Right cardiac atrium (tissue), 5 donors: ENCODE results near the gene VAMP1. TPM values are rescaled to one million over a fixed set of nuclear protein-coding genes. Genes with fewer than 3 reads are reported as not detected.
"Not testable (repeated sequence)": the region's sequence is repeated elsewhere in the genome, so short reads cannot be mapped to it uniquely, and the experiment has no call there.

Source experiments
- ATAC-seq, 2 donors: fragments of 200-7000 bp; cut with Tn5 transposase; one replicate each; pipeline versions ENCODE4 v1.8.0 to v1.9.1; 2020; ENCODE audit warnings: moderate library complexity in 2 of 2, mild to moderate bottlenecking in 1 of 2
- DNase-seq, 3 donors: peaks; one replicate each; pipeline ENCODE4 v3.0.0-alpha.2; 2020
- H3K27ac ChIP-seq: one replicate; pipeline ENCODE4 v1.5.1; 2013; ENCODE audit warnings: mild to moderate bottlenecking, low read length, control low read depth, moderate library complexity
- H3K27me3 ChIP-seq: one replicate; pipeline ENCODE4 v1.6.1; 2013; ENCODE audit not compliant: control insufficient read depth, insufficient read depth
- H3K4me1 ChIP-seq: one replicate; pipeline ENCODE4 v1.6.1; 2013; ENCODE audit warnings: low read length; ENCODE audit not compliant: control insufficient read depth, insufficient read depth
- H3K4me3 ChIP-seq: one replicate; pipeline ENCODE4 v1.5.1; 2013; ENCODE audit warnings: low read length, control low read depth
- H3K9me3 ChIP-seq: one replicate; pipeline ENCODE4 v1.6.1; 2013; ENCODE audit warnings: low read length; ENCODE audit not compliant: control insufficient read depth
- WGBS: extraction: QIAGEN DNeasy Blood & Tissue Kit; methylation state at CpG from one replicate; pipeline ENCODE4 v1.1.7; 2013; 5-methylcytosine and 5-hydroxymethylcytosine counted together
- intact Hi-C, 4 donors: fragments of 100-400 bp; cut with DNase I; formaldehyde crosslinking; loops; one replicate each; pipeline versions ENCODE4 v1.11.0 to v1.14.0; 2022 to 2023
- long read RNA-seq, 4 donors: library from polyadenylated mRNA; unstranded; transcript quantifications; one replicate each; pipeline ENCODE4 v2.0.0, GENCODE V29; 2020 to 2021
- polyA plus RNA-seq: library from polyadenylated mRNA; stranded (reverse); fragments of 200-250 nt; gene quantifications from one replicate; pipeline ENCODE4 v1.2.3, GENCODE V29; 2013
- total RNA-seq, 4 donors: library from RNA; stranded (reverse); fragmentation: NEBNext Ultra II Directional; extraction: Animal tissue kit (Norgen Biotek cat#: 25700); gene quantifications; one replicate each; pipeline ENCODE4 v1.2.1, GENCODE V29; 2021
- donor health status: healthy with polysubstance abuse.
- donor health status: DM: no; HTN: yes; CAD: no.
- donor health status: DM: no; HTN: no; CAD: no.
- donor health status: DM: no; HTN: yes; CAD: no; lungs with severe emphysema.
- donor health status: DM: yes; HTN: yes; CAD: no.

VAMP1 gene, protein sequence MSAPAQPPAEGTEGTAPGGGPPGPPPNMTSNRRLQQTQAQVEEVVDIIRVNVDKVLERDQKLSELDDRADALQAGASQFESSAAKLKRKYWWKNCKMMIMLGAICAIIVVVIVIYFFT
- 1 to 10 TPM; 3.6 to 9.0 (median 6.1) TPM for total RNA-seq
- 4.7 TPM for polyA plus RNA-seq
- long read RNA-seq, donor 1, partial matches to known transcripts: 1 of 10 reads
- long read RNA-seq, donor 1, other reads (novel, unspliced or antisense): 7 of 10 reads
- long read RNA-seq, donor 2, partial matches to known transcripts: 0 of 2 reads
- long read RNA-seq, donor 2, other reads (novel, unspliced or antisense): 0 of 2 reads
- long read RNA-seq, donor 3, partial matches to known transcripts: 0 of 3 reads
- long read RNA-seq, donor 3, other reads (novel, unspliced or antisense): 2 of 3 reads
- long read RNA-seq, donor 4, partial matches to known transcripts: 0 of 3 reads
- long read RNA-seq, donor 4, other reads (novel, unspliced or antisense): 0 of 3 reads

DNA sequence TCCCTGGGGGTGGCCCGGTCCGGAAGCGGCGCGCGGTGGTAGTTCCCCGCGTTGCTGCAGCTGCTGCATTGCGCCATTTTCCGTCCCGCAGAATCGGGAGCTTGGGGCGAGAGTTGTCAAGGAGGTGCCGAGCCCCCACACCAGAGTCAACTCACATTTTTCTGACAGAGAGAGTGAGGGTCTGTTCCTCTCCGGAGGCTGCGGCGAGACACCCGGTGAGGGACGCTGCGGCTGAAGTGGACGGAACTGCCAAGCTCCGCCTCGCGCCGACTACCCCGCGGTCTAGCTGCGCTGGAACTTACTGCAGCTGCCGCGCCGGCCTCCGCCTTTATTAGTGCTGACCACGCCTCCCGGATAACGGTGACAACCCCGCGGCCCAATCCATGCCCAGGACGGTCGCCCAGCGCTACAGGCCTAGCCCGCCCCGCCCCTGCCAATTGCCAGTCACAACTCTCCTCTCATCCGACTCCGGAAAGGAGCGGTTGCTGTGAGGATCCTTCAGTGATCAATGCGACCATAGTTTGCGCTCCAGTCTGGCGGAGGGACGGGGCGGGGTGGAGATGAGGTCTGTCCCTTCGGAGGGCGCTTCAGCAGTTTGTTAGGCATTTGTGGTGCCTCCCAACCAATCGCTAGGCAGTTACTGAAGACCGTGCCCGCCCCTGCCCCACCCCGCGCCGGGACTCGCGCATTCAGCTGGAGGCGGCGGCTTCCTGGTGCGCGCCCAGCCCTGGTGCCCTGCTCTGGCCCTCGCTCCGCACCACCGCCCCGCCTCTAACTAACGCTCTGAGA, at the start of gene VAMP1:
Gene VAMP1 (minus strand): TSS at position 303 of the 789 bp plus-strand sequence. CDS start 146 bp downstream, at position 157.
- DNase-seq: peak; percentile 98 to 99 (median 99)
- peak within 1 kb of the TSS; percentile 85 for H3K27ac ChIP-seq
- no peaks in the 10 kb centered on the region for H3K27me3 ChIP-seq
- no peaks in the 10 kb centered on the region for H3K4me1 ChIP-seq
- under 1% methylated on average over 69 of the region's 69 CpGs for WGBS
- intact Hi-C loops: no loop called here
- H3K4me3 ChIP-seq: peak within 1 kb of the TSS; percentile 86
- H3K9me3 ChIP-seq: no peaks in the 10 kb centered on the region
- ATAC-seq: peak; percentile 98

DNA sequence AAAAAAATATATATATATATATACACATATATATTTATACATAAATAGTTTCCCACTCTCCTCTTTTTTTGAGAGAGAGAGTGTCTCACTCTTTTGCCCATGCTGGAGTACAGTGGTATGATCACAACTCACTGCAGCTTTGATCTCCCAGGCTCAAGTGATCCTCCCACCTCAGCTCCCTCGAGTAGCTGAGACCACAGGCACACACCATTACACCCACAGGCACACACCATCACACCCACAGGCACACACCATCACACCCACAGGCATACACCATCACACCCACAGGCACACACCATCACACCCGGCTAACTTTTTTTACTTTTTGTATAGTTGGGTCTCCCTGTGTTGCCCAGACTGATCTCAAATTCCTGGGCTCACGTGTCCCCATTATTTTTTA, 49.7 kb upstream of the VAMP1 start:
- Histone ChIP-seq H3K9me3 (no peaks in the 10 kb centered on the region), H3K4me3 (no peak overlapping the region), H3K27ac (no peak overlapping the region), H3K27me3 (no peaks in the 10 kb centered on the region), H3K4me1 (no peaks in the 10 kb centered on the region)
- ATAC-seq: no peak
- no peak for DNase-seq
- intact Hi-C loops: no loop called here
- 87% methylated on average over 3 of the region's 3 CpGs for WGBS

DNA sequence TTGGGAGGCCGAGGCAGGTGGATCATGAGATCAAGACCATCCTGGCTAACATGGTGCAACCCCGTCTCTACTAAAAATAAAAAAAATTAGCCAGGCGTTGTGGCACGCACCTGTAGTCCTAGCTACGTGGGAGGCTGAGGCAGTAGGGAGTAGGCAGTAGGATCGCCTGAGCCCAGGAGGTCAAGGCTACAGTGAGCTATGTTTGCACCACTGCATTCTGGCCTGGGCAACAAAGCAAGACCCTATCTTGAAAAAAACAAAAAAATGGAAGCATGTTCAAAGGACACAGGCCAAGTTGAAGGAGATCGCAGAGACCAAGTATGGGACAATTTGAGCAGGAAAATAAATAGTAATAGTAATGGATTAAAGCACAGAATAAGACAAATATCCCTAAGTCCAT, 37.6 kb upstream of the VAMP1 start:
- H3K27ac ChIP-seq: no peak overlapping the region
- ATAC-seq: no peak
- intact Hi-C loops: no loop called here

DNA sequence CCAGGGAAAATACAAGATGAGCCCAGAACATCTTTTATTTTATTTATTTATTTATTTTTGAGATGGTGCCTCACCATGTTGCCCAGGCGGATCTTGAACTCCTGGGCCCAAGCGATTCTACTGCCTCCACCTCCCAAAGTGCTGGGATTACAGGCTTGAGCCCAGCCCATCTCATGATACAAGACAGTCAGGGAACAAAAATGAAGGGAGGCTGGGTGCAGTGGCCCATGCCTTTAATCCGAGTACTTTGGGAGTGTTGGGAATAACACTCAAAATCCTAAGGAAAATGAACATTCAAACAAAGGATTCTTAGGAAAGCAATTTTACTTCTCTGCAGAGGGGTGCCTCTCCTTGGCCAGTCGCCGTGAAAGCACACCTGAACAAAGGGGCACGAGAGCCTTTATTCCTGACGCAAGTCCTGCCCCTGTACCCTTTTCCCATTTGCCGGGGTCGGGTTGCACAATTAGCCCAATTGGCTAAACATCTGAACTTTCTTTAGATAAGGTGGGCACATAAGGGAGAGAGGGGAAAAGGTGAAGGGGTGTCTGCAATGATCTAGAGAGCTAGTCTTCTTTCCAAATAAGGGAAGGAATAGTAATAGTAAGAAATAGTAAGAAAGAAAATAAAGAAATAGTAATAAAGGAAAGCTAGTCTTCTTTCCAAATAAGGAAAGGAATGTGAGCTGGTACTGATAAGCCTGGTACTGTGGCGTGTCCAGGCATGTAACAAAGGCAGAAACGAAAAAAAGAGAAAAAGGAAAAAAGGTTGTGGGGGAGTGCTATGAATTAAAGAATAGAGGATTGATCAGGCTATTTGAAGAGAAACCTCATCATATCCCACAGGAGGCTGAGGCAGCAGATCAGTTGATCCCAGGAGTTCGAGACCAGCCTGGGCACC, 36.9 kb upstream of the VAMP1 start:
- Histone ChIP-seq H3K4me1 (no peaks in the 10 kb centered on the region), H3K4me3 (no peak overlapping the region), H3K9me3 (no peaks in the 10 kb centered on the region), H3K27me3 (no peaks in the 10 kb centered on the region), H3K27ac (no peak overlapping the region)
- intact Hi-C loops: no loop called here
- 70% methylated on average over 12 of the region's 12 CpGs for WGBS
- ATAC-seq (no peak), DNase-seq (no peak)

More for the DNA sequence above, 37.6 kb upstream of the VAMP1 start:
- H3K4me3 ChIP-seq: no peak overlapping the region
- no peak for DNase-seq
- no peaks in the 10 kb centered on the region for H3K9me3 ChIP-seq
- H3K27me3 ChIP-seq: no peaks in the 10 kb centered on the region
- WGBS: 89% methylated on average over 7 of the region's 7 CpGs
- H3K4me1 ChIP-seq: no peaks in the 10 kb centered on the region

DNA sequence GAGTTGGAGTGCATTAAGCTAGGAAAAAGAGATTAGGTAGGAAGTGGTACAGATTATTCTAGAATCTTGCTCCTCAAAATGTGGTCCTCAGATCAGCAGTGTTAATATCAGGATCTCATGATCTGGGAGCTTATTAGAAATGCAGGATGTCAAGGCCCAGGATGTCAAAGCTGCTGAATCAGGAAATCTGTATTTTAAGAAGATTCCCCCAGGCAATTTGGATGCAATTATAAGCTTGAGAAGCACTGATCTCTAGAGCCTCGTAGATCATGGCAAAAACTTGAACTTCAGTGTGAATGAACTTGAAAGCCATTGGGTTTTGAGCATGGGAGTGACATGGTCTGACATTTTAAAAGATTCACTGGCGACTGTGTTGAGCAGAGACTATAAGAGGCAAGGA, 30.0 kb upstream of the VAMP1 start:
- WGBS: 89% methylated on average over 2 of the region's 2 CpGs
- Histone ChIP-seq H3K27me3 (no peaks in the 10 kb centered on the region), H3K9me3 (no peaks in the 10 kb centered on the region), H3K4me3 (no peak overlapping the region), H3K4me1 (no peaks in the 10 kb centered on the region), H3K27ac (no peak overlapping the region)
- ATAC-seq (no peak), DNase-seq (no peak)
- intact Hi-C loops: no loop called here

DNA sequence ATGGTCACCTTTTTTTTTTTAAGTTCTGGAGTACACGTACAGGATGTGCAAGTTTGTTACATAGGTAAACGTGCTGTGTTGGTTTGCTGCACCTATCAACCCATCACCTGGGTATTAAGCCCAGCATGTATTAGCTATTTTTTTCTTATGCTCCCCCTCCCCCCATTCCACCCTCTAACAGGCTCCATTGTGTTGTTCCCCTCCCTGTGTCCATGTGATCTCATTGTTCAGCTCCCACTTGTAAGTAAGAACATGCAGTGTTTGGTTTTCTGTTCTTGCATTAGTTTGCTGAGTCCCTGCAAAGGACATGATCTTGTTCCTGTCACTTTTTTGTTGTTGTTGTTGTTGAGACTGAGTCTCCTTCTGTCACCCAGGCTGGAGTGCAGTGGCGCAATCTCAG, 26.8 kb upstream of the VAMP1 start:
- 88% methylated on average over 3 of the region's 3 CpGs for WGBS

DNA sequence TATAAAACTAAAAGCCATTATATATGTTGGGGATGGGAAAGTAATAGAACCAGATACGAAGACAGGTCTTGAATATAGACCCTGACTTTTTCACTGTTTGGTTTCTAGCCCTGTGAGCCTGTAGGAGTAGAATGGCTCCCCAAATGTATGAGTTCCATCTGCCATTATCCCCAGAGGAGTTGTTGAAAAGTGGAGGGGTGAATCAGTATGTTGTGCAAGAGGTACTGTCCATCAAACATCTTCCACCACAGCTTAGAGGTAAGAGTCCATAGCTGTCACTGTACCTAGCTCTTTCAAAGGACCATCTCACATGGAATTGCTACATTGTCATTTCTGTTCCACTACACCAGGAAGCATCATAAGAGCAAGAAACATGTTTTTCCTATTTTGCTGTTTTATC, 24.5 kb upstream of the VAMP1 start:
- Histone ChIP-seq H3K4me1 (no peaks in the 10 kb centered on the region), H3K4me3 (peak overlapping the region; percentile 71), H3K9me3 (no peaks in the 10 kb centered on the region), H3K27ac (no peak overlapping the region), H3K27me3 (no peaks in the 10 kb centered on the region)
- DNase-seq (no peak), ATAC-seq (no peak)
- intact Hi-C loops: no loop called here
- WGBS: 79% methylated on average over 1 of the region's 1 CpG

More for the DNA sequence above, 26.8 kb upstream of the VAMP1 start:
- H3K4me1 ChIP-seq, H3K4me3 ChIP-seq, intact Hi-C loops, DNase-seq, ATAC-seq, H3K9me3 ChIP-seq, H3K27ac ChIP-seq, H3K27me3 ChIP-seq: not testable (repeated sequence)

DNA sequence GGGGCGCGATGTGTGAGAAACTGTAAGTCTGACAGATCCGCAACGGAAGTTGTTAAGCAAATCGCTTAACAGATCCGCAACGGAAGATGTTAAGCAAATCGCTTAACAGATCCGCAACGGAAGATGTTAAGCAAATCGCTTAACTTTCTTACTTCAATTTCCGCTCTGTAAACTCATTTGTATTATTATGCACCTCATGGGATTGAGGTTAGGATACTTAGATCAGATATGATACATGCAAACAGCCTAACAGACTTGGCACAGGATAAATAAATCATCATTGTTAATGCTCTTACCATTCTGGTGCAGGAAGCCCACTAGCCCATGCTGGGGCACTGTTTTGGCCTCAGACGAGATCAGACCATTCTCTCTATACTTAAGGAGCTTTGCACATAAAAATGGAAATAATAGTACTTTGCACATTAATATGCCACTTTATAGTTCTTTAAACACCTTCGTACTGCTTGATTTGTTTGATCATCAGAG, 23.8 kb upstream of the VAMP1 start:
- no peak for ATAC-seq
- H3K4me3 ChIP-seq: peak overlapping the region; percentile 71
- H3K27ac ChIP-seq: peak overlapping the region; percentile 40
- no peaks in the 10 kb centered on the region for H3K27me3 ChIP-seq
- intact Hi-C loops: no loop called here
- no peaks in the 10 kb centered on the region for H3K4me1 ChIP-seq
- WGBS: 1% methylated on average over 14 of the region's 14 CpGs
- DNase-seq: no peak
- no peaks in the 10 kb centered on the region for H3K9me3 ChIP-seq

DNA sequence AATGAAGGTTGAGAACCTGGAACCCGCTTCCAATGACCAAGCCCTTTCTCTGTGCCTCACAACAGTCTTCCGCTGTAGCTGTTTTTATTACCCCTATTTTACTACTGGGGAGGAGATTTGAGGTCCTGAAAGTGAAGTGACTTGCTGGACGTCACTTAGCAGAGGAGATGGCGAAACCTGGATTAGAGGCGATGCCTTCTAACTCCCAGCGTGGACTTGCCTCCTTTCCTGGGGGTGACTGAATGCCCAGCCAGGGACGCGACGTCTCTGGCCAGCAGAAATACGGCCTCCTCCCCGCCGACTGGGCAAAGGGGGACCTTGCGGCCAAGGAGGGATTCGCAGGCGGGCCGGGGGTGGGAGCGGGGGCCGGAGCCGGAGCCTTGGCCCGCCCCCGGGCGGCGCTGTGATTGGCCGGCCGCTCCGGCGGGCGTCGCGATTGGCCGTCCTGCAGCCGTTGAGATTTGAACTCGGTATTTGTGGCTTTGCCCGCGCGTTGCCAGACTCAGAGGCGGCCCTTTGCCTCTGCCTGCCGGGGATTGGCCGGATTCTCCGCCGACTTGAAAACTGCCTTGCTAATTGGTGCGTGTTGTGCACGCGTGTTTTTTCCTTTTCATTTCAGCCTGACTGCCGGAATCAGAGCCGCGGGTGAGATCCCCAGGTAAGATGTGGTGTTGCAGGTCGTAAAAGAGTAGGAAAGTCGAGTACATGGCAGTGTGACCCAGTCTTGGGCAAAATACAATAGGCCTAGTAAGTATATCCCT, 23.2 kb upstream of the VAMP1 start, which contains the start of gene NCAPD2:
Gene NCAPD2 (plus strand): TSS at position 606 of the 761 bp plus-strand sequence. CDS start 997 bp downstream, outside the sequence.
- peak within 1 kb of the TSS; percentile 71 for H3K4me3 ChIP-seq
- peak; percentile 97 to 98 for ATAC-seq
- peak within 1 kb of the TSS; percentile 82 for H3K27ac ChIP-seq
- intact Hi-C loops: no loop called here
- DNase-seq: peak; percentile 96 to 98 (median 97)
- no peaks in the 10 kb centered on the region for H3K27me3 ChIP-seq
- under 1% methylated on average over 49 of the region's 49 CpGs for WGBS
- H3K9me3 ChIP-seq: no peaks in the 10 kb centered on the region
- no peaks in the 10 kb centered on the region for H3K4me1 ChIP-seq
